SKM-1 treated with dmso at 0.1 percent for 144 hours (cell line): ENCODE measurements around the gene PPP1R27.

Source experiments
- DNase-seq: peaks from one replicate; lab custom pipeline; 2025; ENCODE audit not compliant: unreplicated experiment; lab: John Stamatoyannopoulos, UW

PPP1R27 gene

GRCh38 chr17:81822996-81823819 lies 11.6 kb downstream of the PPP1R27 start:
- DNase-seq = no peak

DNA sequence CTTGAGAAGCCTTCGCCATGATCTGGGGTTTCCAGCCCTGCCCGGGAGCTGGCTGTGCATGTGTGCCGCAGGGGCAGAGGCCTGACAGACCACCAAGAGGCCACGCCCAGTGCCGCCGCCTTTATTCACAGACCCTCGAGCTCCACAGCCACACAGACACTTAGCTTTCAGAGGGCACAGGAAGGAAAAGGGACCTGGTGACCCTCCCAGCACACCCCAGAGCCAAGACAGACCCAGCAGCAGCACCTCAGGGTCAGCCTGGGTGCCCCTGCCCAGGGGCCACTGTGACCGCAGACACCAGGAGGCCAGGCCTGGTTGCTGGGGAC lies 12.6 kb downstream of the PPP1R27 start:
- no peak for DNase-seq

GRCh38 chr17:81821603-81822311 lies 13.1 kb downstream of the PPP1R27 start:
- DNase-seq = no peak

- no peak for DNase-seq
Measured at GRCh38 chr17:81821147-81821546, 13.7 kb downstream of the PPP1R27 start.

- no peak for DNase-seq
Measured at GRCh38 chr17:81819708-81820107, 15.1 kb downstream of the PPP1R27 start.

GRCh38 chr17:81817758-81818147 lies 17.1 kb downstream of the PPP1R27 start:
- DNase-seq = no peak

- no peak for DNase-seq
Measured at GRCh38 chr17:81815646-81815986, 19.2 kb downstream of the PPP1R27 start.

DNA sequence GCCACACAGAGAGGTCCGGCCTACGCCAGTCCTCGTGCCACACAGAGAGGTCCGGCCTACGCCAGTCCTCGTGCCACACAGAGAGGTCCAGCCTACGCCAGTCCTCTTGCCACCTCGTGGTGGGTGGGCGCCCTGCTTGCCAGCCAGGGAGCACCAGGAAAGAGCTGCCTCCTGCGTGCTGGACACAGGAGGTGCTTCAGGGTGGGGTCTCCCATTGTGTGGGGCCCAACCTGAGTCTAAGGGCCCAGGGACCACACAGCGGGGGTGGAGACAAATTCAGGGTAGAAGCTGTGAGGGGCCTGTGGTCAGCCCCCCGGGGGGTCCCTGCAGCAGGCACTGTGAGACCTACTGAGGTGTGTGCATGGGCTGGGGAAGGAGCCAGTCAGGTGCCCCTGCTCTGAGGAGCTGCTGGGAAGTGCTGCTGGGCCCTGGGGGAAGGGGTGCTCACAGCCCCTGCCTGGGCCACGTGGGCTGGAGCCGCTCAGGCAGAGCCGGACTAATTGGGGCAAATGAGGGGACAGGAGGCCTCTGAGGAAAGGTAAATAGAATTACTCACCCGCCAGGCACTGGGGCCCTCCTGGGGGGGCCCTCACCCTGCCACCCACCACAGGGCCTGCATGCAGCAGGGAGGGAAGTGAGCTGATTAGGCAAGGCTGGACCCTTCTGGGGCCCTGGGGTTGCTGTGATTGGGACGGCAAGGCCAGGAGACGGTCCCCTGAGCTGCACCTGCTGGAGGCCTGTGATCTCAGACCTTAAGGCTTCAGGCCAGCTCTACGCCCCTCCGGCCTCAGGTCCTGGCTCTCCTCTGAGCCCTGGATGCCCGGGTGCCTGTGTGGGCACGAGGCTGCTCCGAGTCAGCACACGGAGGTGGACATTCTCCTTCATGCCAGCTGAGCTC lies 19.9 kb downstream of the PPP1R27 start:
- no peak for DNase-seq

- no peak for DNase-seq
Measured at GRCh38 chr17:81813861-81814683, 20.8 kb downstream of the PPP1R27 start.

DNA sequence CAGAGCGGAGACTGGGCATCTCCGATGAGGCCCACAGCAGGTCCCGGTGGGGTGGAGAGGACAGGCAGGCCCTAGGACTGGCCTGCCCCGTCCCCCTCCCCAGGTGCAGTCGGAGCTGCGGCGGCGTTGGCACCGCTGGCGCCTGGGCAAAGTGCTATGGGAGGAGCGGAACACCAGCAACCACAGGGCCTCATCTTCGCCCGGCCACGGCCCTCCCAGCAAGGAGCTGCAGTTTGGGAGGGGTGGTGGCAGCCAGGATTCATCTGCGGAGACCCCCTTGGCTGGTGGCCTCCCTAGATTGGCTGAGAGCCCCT lies 21.5 kb downstream of the PPP1R27 start:
- no peak for DNase-seq

GRCh38 chr17:81812571-81813370 lies 22.1 kb downstream of the PPP1R27 start:
- DNase-seq = no peak

- DNase-seq = no peak
Measured at GRCh38 chr17:81811705-81812570, 22.9 kb downstream of the PPP1R27 start.

DNA sequence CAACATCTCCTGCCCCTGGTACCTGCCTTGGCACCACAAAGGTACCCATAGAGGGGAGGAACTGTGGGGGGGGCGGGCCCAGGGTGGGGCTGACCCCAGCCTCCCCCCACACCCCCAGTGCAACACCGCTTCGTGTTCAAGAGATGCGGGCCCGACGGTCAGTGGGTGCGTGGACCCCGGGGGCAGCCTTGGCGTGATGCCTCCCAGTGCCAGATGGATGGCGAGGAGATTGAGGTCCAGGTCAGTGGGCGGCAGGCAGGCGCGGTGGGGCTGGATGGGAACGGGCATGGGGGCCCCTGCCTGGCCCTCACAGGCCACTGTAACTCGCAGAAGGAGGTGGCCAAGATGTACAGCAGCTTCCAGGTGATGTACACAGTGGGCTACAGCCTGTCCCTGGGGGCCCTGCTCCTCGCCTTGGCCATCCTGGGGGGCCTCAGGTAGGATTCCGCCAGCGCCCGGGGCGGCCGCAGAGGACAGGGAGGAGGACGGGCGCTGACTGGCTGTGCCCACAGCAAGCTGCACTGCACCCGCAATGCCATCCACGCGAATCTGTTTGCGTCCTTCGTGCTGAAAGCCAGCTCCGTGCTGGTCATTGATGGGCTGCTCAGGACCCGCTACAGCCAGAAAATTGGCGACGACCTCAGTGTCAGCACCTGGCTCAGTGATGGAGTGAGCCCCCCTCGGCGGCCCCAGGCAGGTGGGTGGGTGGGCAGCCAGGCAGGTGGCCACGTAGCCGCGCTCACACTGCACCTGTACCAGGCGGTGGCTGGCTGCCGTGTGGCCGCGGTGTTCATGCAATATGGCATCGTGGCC lies 23.8 kb downstream of the PPP1R27 start:
- DNase-seq = no peak

DNA sequence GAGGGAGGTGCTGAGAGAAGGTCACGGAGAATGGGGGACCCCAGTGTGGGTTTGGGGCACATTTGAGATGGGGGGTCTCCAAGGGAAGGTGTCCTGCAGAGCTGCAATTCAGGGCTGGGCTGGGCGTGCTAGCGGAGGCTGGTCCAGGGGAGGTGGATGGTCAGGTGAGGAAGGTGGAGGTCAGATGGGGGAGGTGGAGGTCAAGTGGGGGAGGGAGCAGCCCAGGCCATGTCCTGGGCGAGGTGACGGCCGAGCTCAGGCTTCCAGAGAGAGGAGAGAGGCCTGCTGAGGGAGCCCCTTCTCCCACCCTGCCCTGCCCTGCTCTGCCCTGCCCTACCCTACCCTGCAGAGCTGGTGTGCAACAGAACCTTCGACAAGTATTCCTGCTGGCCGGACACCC lies 24.4 kb downstream of the PPP1R27 start:
- DNase-seq = no peak

- DNase-seq = no peak
Measured at GRCh38 chr17:81809556-81809998, 25.3 kb downstream of the PPP1R27 start.

DNA sequence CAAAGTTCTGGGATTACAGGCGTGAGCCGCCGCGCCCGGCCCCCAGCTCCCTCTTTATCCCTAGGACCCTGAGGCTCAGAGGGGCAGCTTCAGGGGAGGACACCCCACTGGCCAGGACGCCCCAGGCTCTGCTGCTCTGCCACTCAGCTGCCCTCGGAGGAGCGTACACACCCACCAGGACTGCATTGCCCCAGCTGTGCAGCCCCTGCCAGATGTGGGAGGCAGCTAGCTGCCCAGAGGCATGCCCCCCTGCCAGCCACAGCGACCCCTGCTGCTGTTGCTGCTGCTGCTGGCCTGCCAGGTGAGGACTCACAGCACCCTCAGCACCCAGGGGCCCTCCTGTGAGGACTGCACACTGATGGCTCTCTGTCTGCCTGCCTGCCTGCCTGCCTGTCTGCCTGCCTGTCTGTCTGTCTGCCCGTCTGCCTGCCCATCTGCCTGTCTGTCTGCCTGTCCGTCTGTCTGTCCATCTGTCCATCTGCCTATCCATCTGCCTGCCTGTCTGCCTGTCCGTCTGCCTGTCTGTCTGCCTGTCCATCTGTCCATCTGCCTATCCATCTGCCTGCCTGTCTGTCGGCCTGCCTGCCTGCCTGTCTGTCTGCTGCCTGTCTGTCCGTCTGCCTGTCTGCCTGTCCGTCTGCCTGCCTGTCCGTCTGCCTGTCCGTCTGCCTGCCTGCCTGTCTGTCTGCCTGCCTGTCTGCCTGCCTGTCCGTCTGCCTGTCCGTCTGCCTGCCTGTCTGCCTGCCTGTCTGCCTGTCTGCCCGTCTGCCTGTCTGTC lies 25.9 kb downstream of the PPP1R27 start:
- DNase-seq = no peak

- no peak for DNase-seq
Measured at GRCh38 chr17:81807839-81808238, 27.0 kb downstream of the PPP1R27 start.
